Activated effector memory CD4-positive, alpha-beta T cell treated with Interleukin-2 at 50 U/mL for 16 hours (primary cell): ENCODE results near the gene VDAC2.

Source experiments
- DNase-seq: peaks from one replicate; pipeline ENCODE4 v3.0.0-alpha.2; 2020

VDAC2 gene

DNA sequence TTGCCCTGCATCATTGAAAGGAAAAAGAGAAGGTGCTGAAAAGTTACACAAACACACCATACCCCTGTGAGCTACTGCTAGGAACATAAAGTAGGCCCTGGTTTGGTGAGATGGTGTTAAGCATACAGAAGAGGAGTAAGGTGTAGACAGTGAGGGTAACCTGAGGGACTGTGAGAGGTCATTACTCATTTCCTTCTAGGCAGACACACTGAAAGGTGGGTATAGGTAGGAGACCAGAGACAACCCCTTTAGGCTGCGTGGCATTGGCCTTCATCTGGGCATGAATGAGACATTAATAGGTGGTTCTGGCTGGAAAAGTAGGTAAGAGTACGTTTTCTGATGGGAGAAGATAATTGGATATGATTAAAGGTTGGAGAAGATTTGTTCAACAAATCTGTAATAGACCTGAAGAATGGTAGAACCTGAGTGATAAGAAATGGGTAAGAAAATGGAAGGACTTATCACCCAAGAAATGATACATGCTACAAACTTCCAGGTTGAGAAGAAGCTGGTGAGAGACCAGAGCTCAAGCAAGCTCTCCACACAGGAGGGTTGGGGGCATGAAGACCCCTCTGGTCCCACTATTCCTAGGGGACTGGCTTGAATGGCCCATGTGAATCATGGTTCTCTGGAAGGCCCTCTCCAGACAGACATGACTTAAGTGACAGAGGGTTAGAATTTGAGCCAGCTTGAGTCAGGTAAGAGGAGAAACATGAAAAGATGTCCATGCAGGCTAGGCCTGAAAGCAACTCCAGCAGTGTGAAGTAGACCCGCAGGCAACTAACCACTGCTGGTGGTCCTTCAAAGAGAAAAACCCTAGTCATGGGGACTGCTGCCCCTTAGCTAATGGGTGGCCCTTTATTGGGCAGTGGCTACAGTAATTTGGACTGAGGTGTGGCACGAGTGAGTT, 21.3 kb downstream of the VDAC2 start:
- no peak for DNase-seq

DNA sequence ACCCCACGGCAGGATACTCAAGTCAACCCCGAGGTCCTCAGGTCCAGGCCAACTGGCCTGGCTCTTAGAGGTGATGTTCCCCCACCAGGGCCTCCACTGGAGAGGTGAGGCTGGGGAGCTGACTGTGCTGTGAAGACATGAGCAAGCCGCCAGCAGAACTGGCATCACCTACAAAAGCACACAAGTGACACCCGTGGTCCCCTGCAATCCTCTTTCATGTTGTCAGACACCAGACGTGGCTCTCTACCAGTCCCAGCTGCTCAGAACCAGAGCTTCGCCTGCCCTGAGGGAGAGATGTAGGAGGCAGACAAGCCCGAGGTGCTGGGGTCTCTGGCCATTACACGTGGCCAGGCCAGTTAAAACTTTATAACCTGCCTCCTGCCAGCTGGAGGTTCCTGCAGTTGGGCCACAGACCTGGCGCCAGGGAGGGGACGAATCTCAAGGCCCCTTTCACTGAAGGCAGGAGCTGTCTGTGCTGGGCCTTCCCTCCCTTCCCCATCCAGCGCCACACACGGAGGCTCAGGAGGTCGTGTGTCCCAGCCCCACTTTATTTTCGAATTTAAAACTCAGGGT, 22.9 kb downstream of the VDAC2 start:
- no peak for DNase-seq

DNA sequence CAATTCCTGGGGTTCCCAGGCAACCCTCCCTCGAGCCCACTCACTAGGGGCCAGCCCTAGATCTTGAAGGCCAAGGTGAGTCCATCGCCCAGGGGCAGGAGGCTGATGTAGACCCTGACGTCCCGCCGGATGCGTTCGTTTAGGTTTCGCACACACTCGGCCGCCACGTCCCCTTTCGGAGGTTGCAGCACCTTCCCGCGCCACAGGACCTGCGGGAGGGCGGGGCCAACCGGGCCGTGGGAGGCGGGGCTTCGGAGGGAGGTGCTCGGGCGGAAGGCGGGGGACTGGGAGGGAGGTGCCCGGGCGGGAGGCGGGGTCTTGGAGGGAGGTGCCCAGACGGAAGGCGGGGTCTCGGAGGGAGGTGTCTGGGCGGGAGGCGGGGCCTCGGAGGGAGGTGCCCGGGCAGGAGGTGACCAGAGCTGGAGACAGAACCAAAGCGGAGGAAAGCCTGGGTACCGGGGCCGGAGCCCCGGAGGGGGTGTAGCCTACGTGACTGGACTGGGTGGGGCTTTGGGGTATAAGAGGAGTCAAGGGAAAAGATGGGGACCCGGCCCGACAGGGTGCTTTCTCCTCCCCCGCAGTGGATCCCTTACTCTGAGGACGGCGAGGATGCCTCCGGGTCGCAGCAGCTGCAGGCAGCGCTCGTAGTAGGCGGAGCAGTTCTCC, 23.6 kb downstream of the VDAC2 start:
- DNase-seq: peak; percentile 97

DNA sequence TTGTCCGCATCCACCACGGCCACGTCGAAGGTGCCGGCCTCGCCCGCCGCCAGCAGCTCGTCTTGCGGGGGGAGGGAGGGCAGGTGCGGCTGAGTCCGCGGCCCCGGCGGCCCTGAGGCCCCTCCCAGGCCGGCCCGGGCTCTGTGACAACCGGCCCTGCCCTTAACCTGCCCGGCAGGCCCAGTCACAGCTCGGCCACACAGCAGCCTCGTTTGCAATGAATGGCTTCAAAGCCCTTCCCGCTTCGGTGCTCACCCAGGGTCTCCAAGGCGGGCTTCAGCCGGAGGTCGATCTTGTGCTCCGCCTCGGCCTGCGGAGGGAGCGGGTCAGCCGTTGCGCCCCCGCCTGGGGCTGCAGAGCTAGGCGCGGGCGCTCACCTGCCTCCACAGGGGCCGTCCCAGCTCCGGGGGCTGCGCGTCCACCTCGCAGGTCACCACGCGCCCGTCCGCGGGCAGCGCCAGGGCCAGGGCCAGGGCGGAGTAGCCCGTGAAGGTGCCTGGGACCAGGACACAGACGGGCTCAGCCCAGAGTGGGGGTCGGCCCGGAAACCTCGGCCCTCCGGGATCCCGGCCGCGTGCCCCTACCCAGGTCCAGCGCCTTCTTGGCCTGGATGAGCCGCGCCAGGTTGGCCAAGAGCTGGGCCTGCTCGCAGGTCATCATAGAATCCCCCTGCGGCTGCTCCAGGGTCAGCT, 24.2 kb downstream of the VDAC2 start:
- no peak for DNase-seq

DNA sequence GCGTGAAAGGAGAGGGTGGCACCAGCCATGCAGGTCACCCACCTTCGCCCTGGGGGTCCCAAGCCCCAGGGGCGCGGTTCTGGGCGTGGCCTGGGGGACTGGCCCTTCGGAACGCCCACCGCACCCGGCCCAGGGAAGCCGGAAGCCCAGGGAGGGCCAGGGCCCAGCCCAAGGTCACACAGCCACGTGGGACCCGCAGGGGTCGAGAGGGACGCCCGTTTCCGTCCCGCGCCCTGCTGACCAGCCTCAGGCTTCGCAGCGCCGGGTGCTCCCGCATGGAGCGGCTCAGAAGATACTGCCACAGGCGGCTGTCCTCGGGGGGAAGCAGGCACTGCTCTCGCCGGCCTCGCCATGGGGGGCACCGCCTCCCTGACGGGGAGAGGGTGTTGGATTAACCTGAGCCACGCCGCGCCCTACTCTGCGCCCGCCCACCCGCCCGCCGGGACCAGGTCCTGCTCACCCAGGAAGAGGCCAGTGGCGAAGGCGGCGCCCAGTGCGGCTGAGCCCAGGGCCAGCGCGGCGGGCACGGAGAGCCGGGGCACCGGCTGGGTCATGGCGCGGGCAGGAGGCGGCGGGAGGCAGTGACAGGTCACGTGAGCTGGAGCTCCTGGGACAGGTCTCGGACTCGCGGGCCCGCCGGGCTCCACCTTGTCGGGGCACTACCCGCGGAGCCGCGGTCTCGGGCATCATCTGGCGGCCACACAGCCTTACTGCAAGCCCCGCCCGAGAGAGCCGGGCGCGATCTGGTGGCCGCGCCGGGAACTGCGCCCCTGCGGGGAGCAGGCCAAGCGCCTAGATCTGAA, 25.0 kb downstream of the VDAC2 start, which contains the start of gene COMTD1:
TSS of gene COMTD1 (minus strand) at position 583 of the 803 bp plus-strand sequence. CDS start at position 554, 29 bp downstream.
- DNase-seq: peak; percentile 92

DNA sequence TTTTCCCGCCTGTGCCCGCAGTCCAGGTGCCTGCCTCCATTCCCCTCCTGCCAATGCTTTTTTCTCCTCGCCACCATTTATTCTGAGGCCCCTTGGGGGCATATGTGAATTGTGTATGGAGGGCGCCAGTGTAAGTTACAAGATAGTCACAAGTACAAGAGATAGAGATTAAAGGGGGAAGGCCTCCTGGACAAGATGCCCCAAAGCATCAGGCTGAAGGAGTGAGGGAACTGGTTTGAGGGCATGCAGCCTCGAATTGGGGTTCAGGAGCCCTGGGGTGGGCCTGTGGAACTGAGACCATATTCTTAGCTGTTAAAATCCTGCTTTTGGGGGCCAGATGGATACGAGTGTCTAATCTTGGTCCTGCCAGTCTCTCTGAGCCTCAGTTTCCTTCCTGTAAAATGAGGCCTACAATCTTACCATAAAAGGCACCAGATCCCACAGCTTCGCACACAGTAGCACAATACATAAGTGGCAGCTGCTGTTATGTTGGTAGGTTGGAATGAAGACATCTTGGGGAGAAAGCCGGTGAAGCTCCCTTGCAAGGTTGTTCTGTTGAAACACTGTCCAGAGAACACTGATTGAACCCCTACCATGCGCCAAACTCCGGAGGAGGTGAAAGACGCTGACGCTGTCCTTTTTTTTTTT, 25.7 kb downstream of the VDAC2 start:
- DNase-seq: no peak

DNA sequence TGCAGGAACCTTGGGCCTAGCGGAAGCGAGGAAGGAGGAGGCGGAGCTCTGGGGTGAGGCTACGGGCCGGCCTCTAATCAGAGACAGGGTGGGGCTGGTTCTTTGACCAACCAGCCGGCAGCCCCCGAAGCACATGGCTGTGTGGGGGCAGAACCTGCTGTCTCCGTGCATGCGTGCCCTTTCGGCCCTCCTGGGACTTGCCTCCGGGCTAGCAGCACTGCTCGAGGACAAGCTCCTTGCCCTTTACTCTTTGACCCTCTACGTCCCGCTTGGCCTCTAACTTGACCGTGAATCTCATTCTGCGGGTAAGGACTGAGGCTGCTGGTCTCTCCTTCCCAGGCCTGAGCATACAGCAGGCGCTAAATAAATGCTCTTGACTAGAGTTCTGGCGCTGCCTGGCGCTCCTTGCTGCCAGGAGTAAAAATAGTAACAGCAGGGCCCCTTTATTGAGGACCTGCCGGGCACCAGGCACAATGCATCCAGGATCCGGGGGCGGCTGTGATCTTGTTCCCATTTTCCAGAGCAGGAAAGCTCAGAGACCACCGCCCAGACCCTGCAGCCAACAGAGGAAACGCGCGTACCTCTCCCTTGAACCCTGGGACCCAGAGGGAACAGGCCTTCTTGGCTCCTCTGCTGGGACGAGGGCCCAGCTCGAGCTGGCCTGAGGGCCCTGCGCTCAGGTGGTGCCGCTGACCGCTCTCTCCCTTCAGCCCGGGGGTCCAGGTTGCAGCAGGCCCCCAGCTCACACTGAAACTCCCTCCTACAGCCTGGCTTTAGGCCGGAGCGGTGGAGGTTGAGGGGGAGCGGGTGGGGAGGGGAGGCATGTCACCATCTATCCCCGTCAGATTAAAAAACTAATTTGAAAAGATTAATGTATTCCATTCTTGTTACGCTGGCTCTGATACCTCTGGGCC, 27.8 kb downstream of the VDAC2 start:
- peak; percentile 2 for DNase-seq

DNA sequence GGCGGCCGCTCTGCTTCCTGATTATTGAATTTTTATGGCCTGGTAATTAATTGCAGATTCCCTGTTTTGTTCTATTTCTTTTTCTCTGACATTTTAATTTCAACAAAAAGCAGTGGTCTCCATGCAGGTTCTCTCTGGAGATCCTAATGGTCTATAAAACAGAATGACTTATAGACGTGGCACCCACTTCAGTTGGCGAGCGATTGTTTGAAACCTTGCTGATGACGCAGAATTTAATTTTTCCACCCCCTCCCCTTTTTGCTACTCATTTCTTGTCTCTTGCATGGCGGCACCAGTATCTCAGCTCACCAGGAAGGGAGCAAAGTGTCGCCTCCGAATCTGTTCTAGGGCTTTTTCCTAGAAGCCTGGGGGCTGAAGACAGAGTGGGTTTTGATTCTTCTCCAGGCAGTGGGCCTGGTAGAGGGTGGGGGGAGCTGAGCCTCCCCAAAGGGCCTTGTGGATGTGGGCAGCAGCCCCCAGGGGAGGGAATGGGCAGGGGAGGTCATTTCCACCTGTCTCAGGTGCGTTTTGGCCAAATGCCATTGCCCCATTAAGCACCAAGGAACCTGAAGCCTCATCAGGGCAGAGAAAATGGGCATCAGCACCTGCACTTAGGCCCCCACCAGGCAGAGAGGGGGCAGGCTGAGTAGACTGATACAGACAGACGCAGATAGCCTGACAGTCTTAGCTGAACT, 28.6 kb downstream of the VDAC2 start:
- DNase-seq: no peak

DNA sequence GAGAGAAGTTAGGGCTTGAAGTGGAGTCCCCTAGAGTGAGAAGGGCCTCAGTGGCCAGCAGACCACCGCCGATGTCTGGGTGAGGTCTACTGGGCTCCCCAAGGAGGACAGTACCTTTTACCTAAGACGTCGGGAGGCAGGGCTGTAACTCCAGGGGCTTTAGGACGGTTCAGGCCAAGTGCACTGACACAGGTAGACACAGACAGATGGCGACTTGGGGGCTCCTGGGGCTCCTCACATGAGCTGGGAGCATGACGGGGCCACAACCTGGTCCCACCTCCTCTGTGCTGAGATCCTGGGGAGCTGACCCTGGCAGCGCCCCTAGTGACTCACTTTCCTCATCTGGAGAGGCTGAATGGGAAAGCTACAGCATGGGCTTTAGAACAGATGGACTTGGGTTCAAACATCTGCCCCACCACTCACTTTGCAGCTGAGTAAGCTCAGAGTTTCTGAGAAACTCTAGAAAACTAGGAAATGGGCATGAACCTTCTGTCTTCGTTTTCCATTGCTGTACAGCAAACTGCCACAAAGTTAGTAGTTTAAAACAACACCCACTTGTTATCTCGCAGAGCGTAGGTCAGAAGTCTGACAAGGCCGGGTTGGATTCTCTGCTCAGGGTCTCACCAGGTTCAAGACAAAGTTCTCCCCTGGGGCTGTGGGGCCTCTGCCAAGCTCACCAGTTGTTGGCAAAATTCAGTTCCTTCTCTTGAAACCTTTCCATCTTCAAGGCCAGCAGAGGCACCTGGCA, 29.9 kb downstream of the VDAC2 start:
- no peak for DNase-seq

DNA sequence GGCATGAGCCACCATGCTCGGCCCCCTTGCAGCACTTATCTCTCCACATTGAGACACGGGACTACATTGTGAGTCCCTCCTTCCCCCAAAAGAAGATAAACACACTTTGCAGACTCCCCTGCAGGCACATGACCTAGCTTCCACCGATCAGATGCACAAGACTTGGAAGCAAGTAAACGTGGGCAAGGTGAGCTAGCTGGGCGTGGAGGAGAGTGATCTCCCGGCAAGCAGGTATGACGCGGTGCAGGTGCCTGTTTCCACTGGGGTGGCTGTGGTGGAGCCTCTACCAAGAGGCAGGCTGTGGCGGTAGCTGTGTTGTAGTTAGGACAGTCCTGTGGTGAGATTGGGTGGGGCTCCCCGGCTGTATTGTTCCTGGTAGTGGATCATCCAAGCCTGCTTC, 32.8 kb downstream of the VDAC2 start:
- DNase-seq: no peak

DNA sequence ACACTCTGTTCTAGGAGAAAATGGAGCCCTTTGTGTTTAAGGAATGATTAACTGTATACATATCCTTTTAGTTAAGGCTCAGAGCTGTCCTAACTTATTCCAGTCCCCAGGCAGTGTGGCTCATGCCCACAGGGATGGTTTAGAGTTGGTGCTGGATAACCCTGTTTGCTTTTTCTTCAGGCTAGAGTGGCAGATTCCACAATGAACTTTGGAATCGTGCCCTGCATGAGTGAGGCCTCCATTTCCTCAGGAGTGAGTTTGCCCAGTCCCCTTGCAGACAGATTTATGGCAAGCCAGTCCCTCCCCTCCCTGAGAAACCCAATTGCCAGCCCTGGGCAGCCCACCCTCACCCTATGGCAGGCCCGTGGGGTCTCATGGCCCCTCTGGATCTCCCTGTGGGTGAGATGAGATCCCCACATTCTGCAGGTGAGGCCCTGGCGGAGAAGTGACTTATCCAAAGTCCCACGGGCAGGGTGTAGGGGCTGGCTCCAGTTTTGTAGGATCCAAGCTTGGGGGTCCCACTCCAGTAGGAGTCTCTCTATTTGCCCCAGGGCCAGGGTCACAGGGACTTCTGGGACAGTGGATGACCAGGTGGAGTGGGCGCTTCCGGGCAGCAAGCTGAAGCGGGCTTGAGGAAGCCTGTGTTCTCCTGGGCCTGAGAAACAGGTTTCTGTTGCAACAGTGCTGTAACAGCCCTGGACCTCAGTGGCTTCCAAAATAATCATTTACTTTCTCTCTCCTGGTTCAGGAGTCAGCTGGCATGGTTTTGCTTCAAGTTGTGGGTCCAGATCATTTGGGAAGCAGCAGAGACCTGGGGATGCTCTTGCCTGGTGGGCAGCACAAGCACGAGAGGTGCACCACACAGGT, 34.1 kb downstream of the VDAC2 start:
- DNase-seq: no peak

DNA sequence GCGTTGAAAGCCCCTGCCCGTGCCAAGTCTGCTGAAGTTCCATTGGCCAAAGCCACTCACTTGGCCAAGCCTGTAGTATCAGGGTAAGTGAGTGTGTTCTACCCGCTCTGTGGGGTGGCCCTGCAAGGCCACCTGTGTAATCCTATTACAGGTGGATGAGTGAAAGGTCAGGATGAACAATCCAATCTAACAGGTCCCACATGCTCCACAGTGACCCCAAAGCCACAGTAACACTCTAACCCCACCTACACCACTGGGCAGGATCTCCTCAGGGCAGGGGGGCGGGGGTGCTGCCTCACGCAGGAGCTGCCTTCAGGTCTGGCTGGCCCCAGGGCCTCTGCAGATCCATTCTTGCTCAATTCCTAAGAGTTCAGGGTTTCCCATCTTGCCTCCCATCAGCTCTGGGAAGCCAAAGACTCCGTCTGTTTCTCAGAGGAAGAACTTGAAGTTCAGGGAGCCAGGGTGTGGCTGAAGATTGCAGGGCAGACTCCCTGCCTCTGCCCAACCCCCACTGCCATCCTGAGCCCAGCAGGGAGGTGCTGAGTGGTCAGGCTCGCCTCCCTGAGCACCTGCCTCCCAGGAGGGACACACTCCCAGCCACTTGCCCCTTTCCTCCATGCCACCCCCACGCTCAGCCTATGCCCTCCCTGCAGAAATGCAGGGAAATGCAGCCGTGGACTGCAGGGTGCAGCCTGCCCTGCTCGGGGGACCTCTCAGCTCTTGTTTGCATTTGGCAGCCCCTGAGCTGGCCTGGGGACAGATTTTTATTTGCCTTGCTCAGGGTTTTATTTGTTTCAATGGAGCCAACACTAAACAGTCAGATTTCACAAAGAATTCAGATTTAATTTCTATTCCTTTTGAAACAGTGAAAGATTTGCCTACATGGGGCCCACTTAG, 35.0 kb downstream of the VDAC2 start:
- no peak for DNase-seq

DNA sequence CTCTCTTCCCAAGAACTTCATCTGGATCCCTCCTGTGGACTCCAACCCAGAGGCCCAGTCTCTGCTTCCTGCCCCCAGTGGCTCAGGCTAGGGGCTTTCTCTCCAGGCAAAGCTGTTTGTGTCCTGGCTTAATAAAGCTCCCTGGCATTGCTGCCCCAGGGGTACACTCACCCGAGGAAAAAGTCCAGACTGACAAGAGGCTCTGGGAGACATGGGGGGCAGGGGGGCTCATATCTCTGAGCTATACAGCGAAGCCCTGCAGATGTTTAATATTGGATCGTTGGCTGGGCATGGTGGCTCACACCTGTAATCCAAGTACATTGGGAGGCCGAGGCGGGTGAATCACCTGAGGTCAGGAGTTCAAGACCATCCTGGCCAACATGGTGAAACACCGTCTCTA, 35.9 kb downstream of the VDAC2 start:
- DNase-seq: no peak

DNA sequence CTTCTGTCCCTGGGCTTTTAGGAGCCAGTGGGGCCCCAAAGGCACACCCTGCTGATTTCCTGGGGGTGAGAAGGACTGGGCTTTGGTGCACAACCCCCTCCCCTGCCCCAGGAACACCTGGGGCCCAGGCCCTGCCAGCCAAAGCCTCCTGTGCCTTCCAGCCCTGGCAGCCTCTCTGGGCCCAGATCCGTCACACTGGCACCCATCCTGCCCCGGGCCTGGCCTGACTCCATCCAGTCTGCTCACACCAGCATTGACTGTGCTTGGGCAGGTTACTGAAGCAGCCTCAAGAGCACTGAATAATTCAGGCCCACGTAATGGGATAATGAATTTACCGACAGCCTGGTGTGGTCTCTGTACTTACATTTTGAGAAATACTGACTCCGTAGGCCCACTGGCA, 37.2 kb downstream of the VDAC2 start:
- DNase-seq: no peak

DNA sequence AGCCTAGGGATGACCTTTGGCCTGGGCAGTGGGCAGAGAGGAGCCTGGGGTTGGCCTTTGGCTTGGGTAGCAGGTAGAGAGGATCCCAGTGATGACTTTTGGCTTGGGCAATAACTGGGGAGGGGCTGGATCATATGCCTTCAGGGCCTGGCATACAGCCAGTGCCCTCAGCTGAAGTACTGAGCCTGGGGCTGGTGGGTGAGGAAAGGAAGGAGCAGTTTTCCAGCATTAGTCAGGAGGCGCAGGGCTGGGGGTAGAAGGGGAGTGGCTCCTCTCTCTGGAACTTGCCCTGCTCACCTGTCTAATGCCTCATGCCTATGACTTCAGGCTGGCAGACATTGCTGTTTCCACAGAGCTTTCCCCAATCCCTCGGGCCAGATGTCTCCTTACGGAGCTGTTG, 40.3 kb downstream of the VDAC2 start:
- DNase-seq: no peak

DNA sequence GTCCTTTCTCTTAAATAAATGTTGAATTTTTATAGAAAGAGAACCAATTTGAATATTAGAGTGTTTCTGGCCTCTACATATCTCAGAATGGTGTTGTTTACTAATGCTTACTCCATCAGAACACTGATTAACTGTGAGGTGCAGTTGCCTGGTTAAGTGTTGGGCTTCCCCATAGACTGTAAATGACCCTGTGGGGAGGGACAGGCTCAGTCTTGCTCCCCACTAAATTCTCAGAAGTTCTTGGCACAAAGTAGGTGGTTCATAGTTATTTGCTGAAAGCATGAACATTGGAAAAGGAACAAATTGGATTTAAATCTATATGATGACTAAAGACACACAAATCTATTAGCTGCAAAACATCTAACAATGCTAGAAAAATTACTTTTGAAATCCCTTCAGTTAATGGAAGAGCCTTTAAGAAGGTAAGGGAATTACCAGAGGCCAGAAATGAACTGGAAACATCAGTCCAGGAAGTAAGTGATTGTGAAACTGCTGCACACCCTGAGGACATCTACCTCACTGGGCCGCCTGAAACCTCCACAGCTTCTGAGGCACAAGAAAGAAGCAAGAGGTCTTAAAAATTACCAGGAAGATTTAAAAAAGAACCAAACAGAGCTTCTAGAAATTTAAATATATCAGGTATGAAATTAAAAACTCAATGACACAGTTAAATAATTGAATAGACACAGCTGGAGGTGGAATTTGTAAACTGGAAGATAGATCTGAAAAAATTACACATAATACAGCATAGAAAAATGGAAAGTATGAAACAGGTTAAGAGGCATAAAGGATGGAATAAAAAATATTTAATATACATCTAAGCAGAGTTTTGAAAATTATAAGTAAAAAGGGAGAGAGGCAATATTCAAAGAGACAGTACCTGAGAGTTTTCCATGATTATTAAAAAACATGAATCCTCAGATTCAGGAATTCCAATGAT, 43.0 kb downstream of the VDAC2 start:
- DNase-seq: no peak
